HCT116 (cell line): Measurements from ENCODE around the gene LY9. TPM values are rescaled to one million over a fixed set of nuclear protein-coding genes. Genes with fewer than 3 reads are reported as not detected.

Experiments used
- ATAC-seq: fragments of 200-7000 bp; cut with Tn5 transposase; 2 replicates; pipeline ENCODE4 v1.9.1; 2020; ENCODE audit warnings: mild to moderate bottlenecking, moderate library complexity
- BruUV-seq: library from RNA; stranded (reverse); fragments of 400-500 nt; replicated peaks from 2 replicates; lab custom pipeline; 2021; lab: Mats Ljungman, UMichigan
- CTCF ChIA-PET: fragments of 300-600 bp; sonication (Branson Sonifier 250); formaldehyde crosslinking; loops from one replicate; lab custom pipeline; 2021; ENCODE audit warnings: antibody characterized with exemption; lab: Charles Lee
- POLR2A ChIA-PET: fragments of 300-600, 350-600 bp; sonication (Branson Sonifier 250); formaldehyde crosslinking; loops from one replicate; lab custom pipeline; 2021; ENCODE audit warnings: antibody characterized with exemption; lab: Charles Lee
- RAD21 ChIA-PET, 2 experiments: fragments of 300-600 bp; sonication (Branson Sonifier 250); formaldehyde crosslinking; loops; one replicate each; lab custom pipeline; 2023; ENCODE audit warnings: low total read pairs in 2 of 2; ENCODE audit not compliant: uncharacterized antibody in 2 of 2, unreplicated experiment in 2 of 2, low non-redundant PET in 1 of 2; lab: Charles Lee
- DNase-seq: peaks from one replicate; pipeline ENCODE4 v3.0.0-alpha.2; 2010; ENCODE audit warnings: low read depth, low spot score
- H2AFZ ChIP-seq: fragments of 200-600 bp; shearing (Covaris generic), sonication (generic); 2 replicates; pipeline ENCODE4 v1.6.1; 2017; ENCODE audit warnings: low read depth, mixed run types, mixed read lengths, antibody characterized with exemption, low read length; ENCODE audit not compliant: poor library complexity, severe bottlenecking
- H3K27ac ChIP-seq: 2 replicates; pipeline ENCODE4 v1.5.1; 2012; ENCODE audit warnings: low read depth, low read length
- H3K27me3 ChIP-seq: fragments of 200-600 bp; sonication (generic); 2 replicates; pipeline ENCODE4 v1.6.1; 2016; ENCODE audit warnings: mixed run types, low read length, mixed read lengths; ENCODE audit not compliant: insufficient read depth
- H3K36me3 ChIP-seq, 2 experiments: fragments of 200-500 bp in 1 of 2; fragments of 200-600 bp in 1 of 2; sonication (Bioruptor generic) in 1 of 2; sonication (generic) in 1 of 2; 2 replicates each; pipeline versions ENCODE4 v1.5.1 to v1.6.1; 2014 to 2016; ENCODE audit warnings: low read length in 2 of 2, inconsistent platforms in 1 of 2, mixed read lengths in 1 of 2, mixed run types in 1 of 2; ENCODE audit not compliant: insufficient read depth in 2 of 2, control insufficient read depth in 1 of 2
- H3K4me1 ChIP-seq, 2 experiments: fragments of 200-600 bp in 1 of 2; sonication (generic) in 1 of 2; 2 replicates each; pipeline versions ENCODE4 v1.5.1 to v1.6.1; 2012 to 2017; ENCODE audit warnings: low read length in 2 of 2, inconsistent platforms in 1 of 2, mild to moderate bottlenecking in 1 of 2, mixed read lengths in 1 of 2, mixed run types in 1 of 2, moderate library complexity in 1 of 2; ENCODE audit not compliant: insufficient read depth in 2 of 2, control insufficient read depth in 1 of 2
- H3K4me2 ChIP-seq: fragments of 200-600 bp; sonication (generic); 2 replicates; pipeline ENCODE4 v1.6.1; 2017; ENCODE audit warnings: mixed run types, low read length, mixed read lengths
- H3K4me3 ChIP-seq, 2 experiments: fragments of 200-600 bp in 1 of 2; sonication (generic) in 1 of 2; replicated peaks in 1 of 2; 2 replicates each; pipeline ENCODE4 v1.5.1; 2011 to 2016; ENCODE audit warnings: low read length in 2 of 2, control low read depth in 1 of 2, low read depth in 1 of 2, mild to moderate bottlenecking in 1 of 2, mixed read lengths in 1 of 2, mixed run types in 1 of 2
- H3K79me2 ChIP-seq: fragments of 200-600 bp; sonication (generic); 2 replicates; pipeline ENCODE4 v1.6.1; 2017; ENCODE audit warnings: mild to moderate bottlenecking, mixed run types, low read length, moderate library complexity, mixed read lengths; ENCODE audit not compliant: insufficient read depth
- H3K9ac ChIP-seq: fragments of 200-600 bp; sonication (generic); 2 replicates; pipeline ENCODE4 v1.6.1; 2016; ENCODE audit warnings: low read length, mixed read lengths
- H3K9me2 ChIP-seq: fragments of 200-600 bp; sonication (generic), shearing (Covaris generic); 2 replicates; pipeline ENCODE4 v1.6.1; 2017; ENCODE audit warnings: mixed run types, mild to moderate bottlenecking, moderate library complexity; ENCODE audit not compliant: insufficient read depth
- H3K9me3 ChIP-seq, 2 experiments: fragments of 200-500 bp in 1 of 2; fragments of 200-600 bp in 1 of 2; sonication (Bioruptor generic) in 1 of 2; sonication (generic) in 1 of 2; 2 replicates each; pipeline ENCODE4 v1.6.1; 2014 to 2017; ENCODE audit warnings: low read length in 2 of 2, mixed read lengths in 2 of 2, inconsistent platforms in 1 of 2, low read depth in 1 of 2, mild to moderate bottlenecking in 1 of 2, mixed run types in 1 of 2, moderate library complexity in 1 of 2; ENCODE audit not compliant: control insufficient read depth in 1 of 2, insufficient read depth in 1 of 2
- H4K20me1 ChIP-seq: fragments of 200-600 bp; sonication (generic), shearing (Covaris generic); 2 replicates; pipeline ENCODE4 v1.6.1; 2017; ENCODE audit warnings: mixed run types, mild to moderate bottlenecking, moderate library complexity; ENCODE audit not compliant: insufficient read depth
- ATF3 ChIP-seq: IDR thresholded peaks from 2 replicates; pipeline ENCODE4 v1.6.1; 2012
- CBX3 ChIP-seq: IDR thresholded peaks from 2 replicates; pipeline ENCODE4 v1.6.1; 2012; ENCODE audit warnings: low read depth
- EZH2phosphoT487 ChIP-seq: fragments of 200-600 bp; IDR thresholded peaks from 2 replicates; pipeline ENCODE4 v1.6.1; 2018; ENCODE audit warnings: antibody characterized with exemption, borderline replicate concordance
- RAD21 ChIP-seq: IDR thresholded peaks from 2 replicates; pipeline ENCODE4 v1.6.1; 2012; ENCODE audit warnings: low read depth, mild to moderate bottlenecking
- SRF ChIP-seq: IDR thresholded peaks from 2 replicates; pipeline ENCODE4 v1.6.1; 2012; ENCODE audit warnings: low read depth
- TCF7L2 ChIP-seq: IDR thresholded peaks from 2 replicates; pipeline ENCODE4 v1.7.0; 2011; ENCODE audit warnings: borderline replicate concordance, inconsistent platforms; ENCODE audit not compliant: insufficient read depth, insufficient read length; ENCODE audit errors: extremely low read depth
- YY1 ChIP-seq: IDR thresholded peaks from 2 replicates; pipeline ENCODE4 v1.6.1; 2011; ENCODE audit warnings: low read length, low read depth, moderate library complexity, mild to moderate bottlenecking; ENCODE audit not compliant: insufficient replicate concordance; ENCODE audit errors: extremely low read depth
- ZBTB33 ChIP-seq: IDR thresholded peaks from 2 replicates; pipeline ENCODE4 v1.6.1; 2011; ENCODE audit warnings: mild to moderate bottlenecking, low read length, moderate library complexity; ENCODE audit not compliant: insufficient replicate concordance; ENCODE audit errors: extremely low read depth
- ZFX ChIP-seq: fragments of 450-650 bp; IDR thresholded peaks from 2 replicates; pipeline ENCODE4 v1.6.1; 2017
- intact Hi-C: fragments of 100-400 bp; cut with micrococcal nuclease; formaldehyde crosslinking; loops from 2 replicates; pipeline ENCODE4 v1.10.0; 2022
- total RNA-seq: library from RNA; stranded (reverse); gene quantifications from one replicate; pipeline ENCODE4 v1.2.1, GENCODE V29; 2021; ENCODE audit not compliant: unreplicated experiment

The LY9 gene
- total RNA-seq, 1 experiment from 2014 or later, result 0.22 TPM

GRCh38 chr1:160799641-160800040, 3.7 kb downstream of the LY9 start (continued):
- no peak for TF ChIP-seq RAD21
- TF ChIP-seq ZBTB33, result no peak
- TF ChIP-seq YY1, result no peak
- no peak for TF ChIP-seq CBX3
- TF ChIP-seq SRF, result no peak
- TF ChIP-seq EZH2phosphoT487, result no peak
- TF ChIP-seq, all 23 proteins: peak for 0

GRCh38 chr1:160800142-160800541, 4.2 kb downstream of the LY9 start:
- Histone ChIP-seq H3K4me3 (no peak overlapping the region), H3K27me3 (no peaks in the 10 kb centered on the region), H3K79me2 (no peaks in the 10 kb centered on the region), H3K4me1 (no peaks in the 10 kb centered on the region), H3K9me3 (no peaks in the 10 kb centered on the region), H3K36me3 (no peaks in the 10 kb centered on the region), H3K9me2 (no peaks in the 10 kb centered on the region), H3K27ac (no peak overlapping the region), H2AFZ (no peak overlapping the region), H4K20me1 (no peaks in the 10 kb centered on the region), H3K4me2 (no peak overlapping the region), H3K9ac (no peak overlapping the region)
- TF ChIP-seq ZFX (no peak), ATF3 (no peak), CBX3 (no peak), TCF7L2 (no peak)
- ChIA-PET POLR2A (no interaction called here), CTCF (no interaction called here), RAD21 (no interaction called here)
- no TSS peak for BruUV-seq
- no peak for ATAC-seq
- intact Hi-C loops, result no loop called here
- DNase-seq, result no peak
